ENCODE measurements around the gene SLC1A2.

DNA sequence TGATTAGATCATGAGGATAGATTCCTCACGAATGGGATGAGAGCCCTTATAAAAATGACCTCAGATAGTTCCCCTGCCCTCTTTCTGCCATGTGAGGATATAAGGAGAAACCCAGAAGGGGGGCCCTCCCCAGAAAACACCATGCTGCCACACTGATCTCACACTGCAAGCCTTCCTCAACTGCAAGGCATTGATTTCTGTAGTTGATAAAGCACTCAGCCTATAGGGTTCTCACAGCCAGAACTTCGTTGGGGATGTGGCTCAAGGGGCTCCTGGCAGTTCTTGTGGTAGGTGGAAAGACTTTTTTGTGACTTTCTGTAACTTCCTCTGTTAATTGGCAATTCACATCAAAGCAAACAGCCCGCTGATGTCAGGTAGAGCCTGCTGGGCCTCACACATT is 171.5 kb downstream of the SLC1A2 start:
- TF ChIP-seq, protein P1, sequence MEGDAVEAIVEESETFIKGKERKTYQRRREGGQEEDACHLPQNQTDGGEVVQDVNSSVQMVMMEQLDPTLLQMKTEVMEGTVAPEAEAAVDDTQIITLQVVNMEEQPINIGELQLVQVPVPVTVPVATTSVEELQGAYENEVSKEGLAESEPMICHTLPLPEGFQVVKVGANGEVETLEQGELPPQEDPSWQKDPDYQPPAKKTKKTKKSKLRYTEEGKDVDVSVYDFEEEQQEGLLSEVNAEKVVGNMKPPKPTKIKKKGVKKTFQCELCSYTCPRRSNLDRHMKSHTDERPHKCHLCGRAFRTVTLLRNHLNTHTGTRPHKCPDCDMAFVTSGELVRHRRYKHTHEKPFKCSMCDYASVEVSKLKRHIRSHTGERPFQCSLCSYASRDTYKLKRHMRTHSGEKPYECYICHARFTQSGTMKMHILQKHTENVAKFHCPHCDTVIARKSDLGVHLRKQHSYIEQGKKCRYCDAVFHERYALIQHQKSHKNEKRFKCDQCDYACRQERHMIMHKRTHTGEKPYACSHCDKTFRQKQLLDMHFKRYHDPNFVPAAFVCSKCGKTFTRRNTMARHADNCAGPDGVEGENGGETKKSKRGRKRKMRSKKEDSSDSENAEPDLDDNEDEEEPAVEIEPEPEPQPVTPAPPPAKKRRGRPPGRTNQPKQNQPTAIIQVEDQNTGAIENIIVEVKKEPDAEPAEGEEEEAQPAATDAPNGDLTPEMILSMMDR (IDR thresholded peaks at IDR 0.05) = no peak
- TF ChIP-seq POLR2A (IDR thresholded peaks at IDR 0.05) = no peak

Measured in thyroid gland (tissue), 4 donors.